ENCODE measurements around the gene UBA7. TPM values are rescaled to one million over a fixed set of nuclear protein-coding genes. Genes with fewer than 3 reads are reported as not detected.

UBA7 gene
- total RNA-seq, 4 donors from 2014 or later: 77.5 to 112 (median 94.0) TPM

DNA sequence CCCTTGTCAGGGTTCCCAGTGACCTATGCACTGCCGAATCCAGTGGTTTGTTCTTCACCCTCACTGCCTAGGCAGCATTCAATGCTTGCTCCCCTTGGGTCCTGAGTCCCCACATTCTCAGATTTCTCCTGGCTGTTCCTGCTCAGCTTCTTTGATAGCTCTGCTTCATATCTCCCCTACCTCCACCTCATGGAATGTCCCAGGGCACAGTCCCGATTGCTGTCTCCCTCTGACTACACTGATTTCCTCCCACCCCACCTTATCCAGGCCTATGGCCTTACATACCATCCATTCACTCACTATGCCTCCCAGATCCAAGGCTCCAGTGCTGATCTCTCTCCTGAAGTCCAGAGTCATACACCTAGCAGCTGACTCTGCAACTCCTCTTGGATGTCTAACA lies 12.6 kb downstream of the UBA7 start:
- no peak overlapping the region for H3K27ac ChIP-seq
- DNase-seq: no peak
- intact Hi-C loops (cut with DNase I; ENCODE audit: low total_unique reads): no loop called here
- in situ Hi-C loops (cut with MboI; ENCODE audit: low pct_ligation_motif_present in 1 of 4, low pct_unique_long_range_greater_than_20kb in 1 of 4, low sequenced_read_pairs in 3 of 4): no loop called here
- no peak overlapping the region for H3K4me3 ChIP-seq
- no peaks in the 10 kb centered on the region for H3K27me3 ChIP-seq
- peaks cover 0 to 28% (median 21%) of the 10 kb centered on the region in 4 donors for H3K4me1 ChIP-seq
- no peaks in the 10 kb centered on the region for H3K36me3 ChIP-seq
- H3K9me3 ChIP-seq: no peaks in the 10 kb centered on the region
- TF ChIP-seq POLR2AphosphoS5 (IDR thresholded peaks at IDR 0.05) (no peak), EP300 (IDR thresholded peaks at IDR 0.05; ENCODE audit: low read depth) (no peak), POLR2A (IDR thresholded peaks at IDR 0.05) (no peak)
- TF ChIP-seq, protein P1, sequence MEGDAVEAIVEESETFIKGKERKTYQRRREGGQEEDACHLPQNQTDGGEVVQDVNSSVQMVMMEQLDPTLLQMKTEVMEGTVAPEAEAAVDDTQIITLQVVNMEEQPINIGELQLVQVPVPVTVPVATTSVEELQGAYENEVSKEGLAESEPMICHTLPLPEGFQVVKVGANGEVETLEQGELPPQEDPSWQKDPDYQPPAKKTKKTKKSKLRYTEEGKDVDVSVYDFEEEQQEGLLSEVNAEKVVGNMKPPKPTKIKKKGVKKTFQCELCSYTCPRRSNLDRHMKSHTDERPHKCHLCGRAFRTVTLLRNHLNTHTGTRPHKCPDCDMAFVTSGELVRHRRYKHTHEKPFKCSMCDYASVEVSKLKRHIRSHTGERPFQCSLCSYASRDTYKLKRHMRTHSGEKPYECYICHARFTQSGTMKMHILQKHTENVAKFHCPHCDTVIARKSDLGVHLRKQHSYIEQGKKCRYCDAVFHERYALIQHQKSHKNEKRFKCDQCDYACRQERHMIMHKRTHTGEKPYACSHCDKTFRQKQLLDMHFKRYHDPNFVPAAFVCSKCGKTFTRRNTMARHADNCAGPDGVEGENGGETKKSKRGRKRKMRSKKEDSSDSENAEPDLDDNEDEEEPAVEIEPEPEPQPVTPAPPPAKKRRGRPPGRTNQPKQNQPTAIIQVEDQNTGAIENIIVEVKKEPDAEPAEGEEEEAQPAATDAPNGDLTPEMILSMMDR (IDR thresholded peaks at IDR 0.05): no peak
- 93 to 100% methylated on average over 1 to 2 of the region's 2 CpGs for WGBS, 2 donors (ENCODE audit: low coverage in 1 of 2)

- in situ Hi-C loops (cut with MboI; ENCODE audit: low pct_ligation_motif_present in 1 of 4, low pct_unique_long_range_greater_than_20kb in 1 of 4, low sequenced_read_pairs in 3 of 4): no loop called here
- no peak within 1 kb of the TSS for H3K27ac ChIP-seq
- H3K4me1 ChIP-seq: peaks cover 0 to 15% (median 14%) of the 10 kb centered on the region in 4 donors
- H3K9me3 ChIP-seq: no peaks in the 10 kb centered on the region
- no peak for DNase-seq
- no peak within 1 kb of the TSS for H3K4me3 ChIP-seq
- 70% methylated on average over 4 of the region's 4 CpGs; no CpG with 5 or more reads in 1 of the 2 donors for WGBS, 2 donors (ENCODE audit: low coverage in 1 of 2)
- intact Hi-C loops (cut with DNase I; ENCODE audit: low total_unique reads): no loop called here
- no peaks in the 10 kb centered on the region for H3K27me3 ChIP-seq
- no peak for TF ChIP-seq POLR2A (IDR thresholded peaks at IDR 0.05)
- no peak for TF ChIP-seq EP300 (IDR thresholded peaks at IDR 0.05; ENCODE audit: low read depth)
- TF ChIP-seq POLR2AphosphoS5 (IDR thresholded peaks at IDR 0.05): no peak
- TF ChIP-seq, protein P1 (IDR thresholded peaks at IDR 0.05): no peak
- no peaks in the 10 kb centered on the region for H3K36me3 ChIP-seq
Observed at GRCh38 chr3:49799761-49800160, 14.0 kb downstream of the UBA7 start, which contains the start of gene CDHR4. CDHR4 (minus strand) TSS chr3:49799873; CDS start chr3:49799812, 61 bp downstream.

GRCh38 chr3:49799105-49799504 lies 14.6 kb downstream of the UBA7 start:
- DNase-seq: no peak
- no peaks in the 10 kb centered on the region for H3K27me3 ChIP-seq
- no peak overlapping the region for H3K4me3 ChIP-seq
- H3K36me3 ChIP-seq: no peaks in the 10 kb centered on the region
- TF ChIP-seq EP300 (IDR thresholded peaks at IDR 0.05; ENCODE audit: low read depth) (no peak), POLR2A (IDR thresholded peaks at IDR 0.05) (no peak), POLR2AphosphoS5 (IDR thresholded peaks at IDR 0.05) (no peak)
- TF ChIP-seq, protein P1 (IDR thresholded peaks at IDR 0.05): no peak
- in situ Hi-C loops (cut with MboI; ENCODE audit: low pct_ligation_motif_present in 1 of 4, low pct_unique_long_range_greater_than_20kb in 1 of 4, low sequenced_read_pairs in 3 of 4): no loop called here
- no peaks in the 10 kb centered on the region for H3K9me3 ChIP-seq
- H3K4me1 ChIP-seq: peaks cover 0 to 10% (median 8%) of the 10 kb centered on the region in 4 donors
- 59% methylated on average over 1 of the region's 1 CpG; no CpG with 5 or more reads in 1 of the 2 donors for WGBS, 2 donors (ENCODE audit: low coverage in 1 of 2)
- H3K27ac ChIP-seq: no peak overlapping the region
- intact Hi-C loops (cut with DNase I; ENCODE audit: low total_unique reads): no loop called here

GRCh38 chr3:49794926-49795905 lies 18.5 kb downstream of the UBA7 start:
- TF ChIP-seq EP300 (IDR thresholded peaks at IDR 0.05; ENCODE audit: low read depth): no peak
- TF ChIP-seq, protein P1 (IDR thresholded peaks at IDR 0.05): no peak
- no peaks in the 10 kb centered on the region for H3K9me3 ChIP-seq
- intact Hi-C loops (cut with DNase I; ENCODE audit: low total_unique reads): no loop called here
- no peak overlapping the region for H3K4me3 ChIP-seq
- H3K27me3 ChIP-seq: no peaks in the 10 kb centered on the region
- in situ Hi-C loops (cut with MboI; ENCODE audit: low pct_ligation_motif_present in 1 of 4, low pct_unique_long_range_greater_than_20kb in 1 of 4, low sequenced_read_pairs in 3 of 4): no loop called here
- 86% methylated on average over 24 of the region's 24 CpGs; no CpG with 5 or more reads in 1 of the 2 donors for WGBS, 2 donors (ENCODE audit: low coverage in 1 of 2)
- DNase-seq: no peak
- H3K27ac ChIP-seq: no peak overlapping the region
- no peaks in the 10 kb centered on the region for H3K4me1 ChIP-seq
- no peaks in the 10 kb centered on the region for H3K36me3 ChIP-seq

Measured in transverse colon (tissue), 4 donors.